Stimulated activated CD4-positive, alpha-beta T cell treated with anti-CD3 and anti-CD28 coated beads, TNF-alpha, amount 100 ng/mL, for 4 hours (primary cell): Measurements from ENCODE around the gene PLD4.
"Not testable (repeated sequence)": the region's sequence is repeated elsewhere in the genome, so short reads cannot be mapped to it uniquely, and the experiment has no call there.

Experiments used
- DNase-seq, 3 experiments: peaks; one replicate each; pipeline ENCODE4 v3.0.0-alpha.2; 2020; ENCODE audit warnings: low read depth in 3 of 3

Gene PLD4

GRCh38 chr14:104941508-104942365 lies 17.1 kb downstream of the PLD4 start:
- no peak for DNase-seq

GRCh38 chr14:104942586-104942985 lies 17.9 kb downstream of the PLD4 start:
- no peak for DNase-seq

- not testable (repeated sequence) for DNase-seq
These were observed 18.7 kb downstream of the PLD4 start for GRCh38 chr14:104943216-104944015.

- not testable (repeated sequence) for DNase-seq
These were observed 19.3 kb downstream of the PLD4 start for GRCh38 chr14:104944016-104944308.

- not testable (repeated sequence) for DNase-seq
These were observed 19.9 kb downstream of the PLD4 start for GRCh38 chr14:104944436-104945205.

GRCh38 chr14:104945266-104945665 lies 20.6 kb downstream of the PLD4 start:
- not testable (repeated sequence) for DNase-seq

GRCh38 chr14:104945986-104946965 lies 21.6 kb downstream of the PLD4 start:
- DNase-seq, result not testable (repeated sequence)

- not testable (repeated sequence) for DNase-seq
These were observed 22.5 kb downstream of the PLD4 start for GRCh38 chr14:104947201-104947600.

GRCh38 chr14:104947881-104948735 lies 23.4 kb downstream of the PLD4 start:
- not testable (repeated sequence) for DNase-seq

- no peak for DNase-seq
These were observed 24.0 kb downstream of the PLD4 start for GRCh38 chr14:104948736-104949031.

GRCh38 chr14:104949406-104949955 lies 24.8 kb downstream of the PLD4 start:
- DNase-seq, result not testable (repeated sequence)

- no peak for DNase-seq
These were observed 25.3 kb downstream of the PLD4 start for GRCh38 chr14:104950021-104950420.

- DNase-seq, result not testable (repeated sequence)
These were observed 26.0 kb downstream of the PLD4 start for GRCh38 chr14:104950701-104951100.

- not testable (repeated sequence) for DNase-seq
These were observed 27.4 kb downstream of the PLD4 start for GRCh38 chr14:104951863-104952657.

GRCh38 chr14:104953097-104953496 lies 28.4 kb downstream of the PLD4 start:
- DNase-seq, result no peak

GRCh38 chr14:104953896-104954656 lies 29.4 kb downstream of the PLD4 start:
- no peak for DNase-seq

GRCh38 chr14:104954746-104955395 lies 30.2 kb downstream of the PLD4 start:
- no peak for DNase-seq

GRCh38 chr14:104955396-104955770 lies 30.7 kb downstream of the PLD4 start:
- no peak for DNase-seq
